ENCODE results near the gene PREX1. TPM values are rescaled to one million over a fixed set of nuclear protein-coding genes. Genes with fewer than 3 reads are reported as not detected.

The PREX1 gene
- total RNA-seq, 1 experiment from 2014 or later: 20.0 TPM

DNA sequence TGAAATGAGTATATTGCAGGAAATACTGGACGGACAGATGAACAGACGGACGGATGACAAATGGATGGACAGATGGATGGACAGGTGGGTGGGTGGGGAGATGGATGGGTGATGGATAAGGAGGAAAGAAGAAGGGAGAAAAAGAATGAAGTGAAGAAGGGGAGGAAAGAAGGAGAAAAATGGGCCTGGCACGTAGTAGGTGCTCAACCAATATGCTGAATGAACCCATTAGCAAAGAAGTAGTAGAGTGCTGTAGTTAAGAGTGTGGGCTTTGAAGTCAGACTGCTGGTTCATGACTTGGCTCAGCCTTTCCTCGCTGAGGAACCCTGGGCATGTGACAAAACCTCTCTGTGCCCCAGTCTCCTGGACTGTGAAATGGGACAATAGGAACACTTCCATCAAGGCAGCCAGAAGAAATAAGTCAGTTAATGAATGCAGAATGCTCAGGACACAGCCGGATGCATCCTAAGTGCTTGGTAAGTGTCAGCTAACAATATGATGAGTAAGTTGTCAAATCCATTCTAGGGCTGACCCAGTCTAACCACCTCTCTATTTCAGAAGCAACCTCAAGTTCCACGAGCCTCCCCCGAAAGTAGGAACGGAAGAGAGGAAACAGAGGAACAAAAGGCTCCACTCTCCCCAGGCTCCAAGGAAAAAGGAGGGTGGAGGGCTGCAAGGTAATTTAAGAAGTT is 37.9 kb downstream of the PREX1 start:
- ChIA-PET POLR2A (no interaction called here), CTCF (no interaction called here)
- intact Hi-C loops (cut with micrococcal nuclease; ENCODE audit: unreplicated experiment): no loop called here
- Histone ChIP-seq H3K4me3 (ENCODE audit: low read depth in 2 of 2, low read length in 2 of 2) (no peak overlapping the region), H3K9me3 (ENCODE audit: control insufficient read depth, insufficient read depth, low read depth, low read length) (no peaks in the 10 kb centered on the region), H3K27me3 (ENCODE audit: control insufficient read depth, insufficient read depth, low read length) (no peaks in the 10 kb centered on the region), H3K27ac (ENCODE audit: low read length) (no peak overlapping the region), H3K4me1 (ENCODE audit: control insufficient read depth, insufficient read depth, low read length) (peaks cover 10% of the 10 kb centered on the region), H3K36me3 (ENCODE audit: control insufficient read depth, insufficient read depth, low read length) (no peaks in the 10 kb centered on the region)
- TF ChIP-seq SIN3A (IDR thresholded peaks at IDR 0.05; ENCODE audit: borderline replicate concordance, insufficient read depth, low read depth, low read length) (no peak), REST (IDR thresholded peaks at IDR 0.05; ENCODE audit: insufficient read depth in 1 of 2, low read depth in 2 of 2, low read length in 1 of 2) (no peak), TCF7L2 (IDR thresholded peaks at IDR 0.05; ENCODE audit: low read depth, low read length) (no peak), POLR2AphosphoS5 (IDR thresholded peaks at IDR 0.05; ENCODE audit: low read depth, low read length) (no peak)
- TF ChIP-seq, protein P1, sequence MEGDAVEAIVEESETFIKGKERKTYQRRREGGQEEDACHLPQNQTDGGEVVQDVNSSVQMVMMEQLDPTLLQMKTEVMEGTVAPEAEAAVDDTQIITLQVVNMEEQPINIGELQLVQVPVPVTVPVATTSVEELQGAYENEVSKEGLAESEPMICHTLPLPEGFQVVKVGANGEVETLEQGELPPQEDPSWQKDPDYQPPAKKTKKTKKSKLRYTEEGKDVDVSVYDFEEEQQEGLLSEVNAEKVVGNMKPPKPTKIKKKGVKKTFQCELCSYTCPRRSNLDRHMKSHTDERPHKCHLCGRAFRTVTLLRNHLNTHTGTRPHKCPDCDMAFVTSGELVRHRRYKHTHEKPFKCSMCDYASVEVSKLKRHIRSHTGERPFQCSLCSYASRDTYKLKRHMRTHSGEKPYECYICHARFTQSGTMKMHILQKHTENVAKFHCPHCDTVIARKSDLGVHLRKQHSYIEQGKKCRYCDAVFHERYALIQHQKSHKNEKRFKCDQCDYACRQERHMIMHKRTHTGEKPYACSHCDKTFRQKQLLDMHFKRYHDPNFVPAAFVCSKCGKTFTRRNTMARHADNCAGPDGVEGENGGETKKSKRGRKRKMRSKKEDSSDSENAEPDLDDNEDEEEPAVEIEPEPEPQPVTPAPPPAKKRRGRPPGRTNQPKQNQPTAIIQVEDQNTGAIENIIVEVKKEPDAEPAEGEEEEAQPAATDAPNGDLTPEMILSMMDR (IDR thresholded peaks at IDR 0.05): no peak
- in situ Hi-C loops (cut with HindIII; ENCODE audit: low pct_unique_long_range_greater_than_20kb, low sequenced_read_pairs): no loop called here
- no peak for DNase-seq (ENCODE audit: low read depth, low spot score)
- no TSS peak for BruUV-seq (replicated peaks)
- ATAC-seq: no peak

- no peak for DNase-seq (ENCODE audit: low read depth, low spot score)
- POLR2A ChIA-PET: no interaction called here
- no peaks in the 10 kb centered on the region for H3K36me3 ChIP-seq (ENCODE audit: control insufficient read depth, insufficient read depth, low read length)
- TF ChIP-seq REST (IDR thresholded peaks at IDR 0.05; ENCODE audit: insufficient read depth in 1 of 2, low read depth in 2 of 2, low read length in 1 of 2) (no peak), TCF7L2 (IDR thresholded peaks at IDR 0.05; ENCODE audit: low read depth, low read length) (no peak), POLR2AphosphoS5 (IDR thresholded peaks at IDR 0.05; ENCODE audit: low read depth, low read length) (no peak), SIN3A (IDR thresholded peaks at IDR 0.05; ENCODE audit: borderline replicate concordance, insufficient read depth, low read depth, low read length) (no peak)
- TF ChIP-seq, protein P1 (IDR thresholded peaks at IDR 0.05): no peak
- no TSS peak for BruUV-seq (replicated peaks)
- H3K4me1 ChIP-seq (ENCODE audit: control insufficient read depth, insufficient read depth, low read length): peaks cover 10% of the 10 kb centered on the region
- no peak for ATAC-seq
- in situ Hi-C loops (cut with HindIII; ENCODE audit: low pct_unique_long_range_greater_than_20kb, low sequenced_read_pairs) (no loop called here), intact Hi-C loops (cut with micrococcal nuclease; ENCODE audit: unreplicated experiment) (no loop called here)
- no peaks in the 10 kb centered on the region for H3K27me3 ChIP-seq (ENCODE audit: control insufficient read depth, insufficient read depth, low read length)
- CTCF ChIA-PET: interaction anchor here (0.6 kb wide), 1 partner anchor 33 kb away, joined by 3 read pairs; no protein-coding TSS in a partner anchor
- no peak overlapping the region for H3K27ac ChIP-seq (ENCODE audit: low read length)
- no peak overlapping the region for H3K4me3 ChIP-seq (ENCODE audit: low read depth in 2 of 2, low read length in 2 of 2)
- no peaks in the 10 kb centered on the region for H3K9me3 ChIP-seq (ENCODE audit: control insufficient read depth, insufficient read depth, low read depth, low read length)
Measured at GRCh38 chr20:48789185-48789668, 38.6 kb downstream of the PREX1 start.

All from Panc1 (cell line).